ENCODE measurements around the gene SERPINI2. TPM values are rescaled to one million over a fixed set of nuclear protein-coding genes. Genes with fewer than 3 reads are reported as not detected.

Gene SERPINI2
- total and polyA plus RNA-seq, 2 of the 13 experiments (the other 11 are each of a cell fraction or from before 2014, with no cell fraction given) = not detected

DNA sequence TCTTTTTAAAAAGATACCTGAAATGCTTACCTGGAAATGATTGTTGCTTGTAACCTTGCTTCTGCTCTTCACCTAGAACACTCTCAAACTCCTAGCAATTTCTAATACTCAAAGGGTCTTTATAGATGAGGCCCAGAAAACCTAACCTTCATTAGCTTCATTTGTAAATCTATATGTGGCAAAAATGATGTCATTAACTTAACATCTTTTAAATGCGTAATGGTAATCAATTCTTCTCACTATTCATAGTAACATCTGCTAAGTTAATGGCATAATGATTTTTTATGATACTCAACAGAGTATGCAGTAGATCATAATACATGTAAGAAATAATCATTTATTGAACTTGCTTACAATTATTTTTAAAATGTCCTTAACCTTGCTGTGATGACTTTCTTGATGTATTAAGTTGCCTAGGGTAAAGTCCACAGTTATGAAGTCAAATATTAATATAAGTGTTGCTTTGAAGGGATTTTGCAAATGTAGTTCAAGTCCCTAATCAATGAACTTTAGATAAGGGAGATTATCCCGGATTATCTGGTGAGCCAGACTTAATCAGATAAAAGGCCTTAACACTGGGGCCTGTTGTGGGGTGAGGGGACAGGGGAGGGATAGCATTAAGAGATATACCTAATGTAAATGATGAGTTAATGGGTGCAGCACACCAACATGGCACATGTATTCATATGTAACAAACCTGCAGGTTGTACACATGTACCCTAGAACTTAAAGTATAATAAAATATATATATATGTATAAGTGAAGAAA is 10.1 kb upstream of the SERPINI2 start:
- TF ChIP-seq, protein P1, sequence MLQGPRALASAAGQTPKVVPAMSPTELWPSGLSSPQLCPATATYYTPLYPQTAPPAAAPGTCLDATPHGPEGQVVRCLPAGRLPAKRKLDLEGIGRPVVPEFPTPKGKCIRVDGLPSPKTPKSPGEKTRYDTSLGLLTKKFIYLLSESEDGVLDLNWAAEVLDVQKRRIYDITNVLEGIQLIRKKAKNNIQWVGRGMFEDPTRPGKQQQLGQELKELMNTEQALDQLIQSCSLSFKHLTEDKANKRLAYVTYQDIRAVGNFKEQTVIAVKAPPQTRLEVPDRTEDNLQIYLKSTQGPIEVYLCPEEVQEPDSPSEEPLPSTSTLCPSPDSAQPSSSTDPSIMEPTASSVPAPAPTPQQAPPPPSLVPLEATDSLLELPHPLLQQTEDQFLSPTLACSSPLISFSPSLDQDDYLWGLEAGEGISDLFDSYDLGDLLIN (CRISPR knock-in tag; IDR thresholded peaks at IDR 0.05; ENCODE audit: borderline replicate concordance) = no peak
- no peak for TF ChIP-seq MEIS2 (CRISPR knock-in tag; IDR thresholded peaks at IDR 0.05)
- TF ChIP-seq ATF7 (IDR thresholded peaks at IDR 0.05) = peak; percentile 64
- TF ChIP-seq ATF7 (CRISPR knock-in tag; IDR thresholded peaks at IDR 0.05) = no peak
- no TSS peak for BruUV-seq (replicated peaks)
- 22% methylated on average over 2 of the region's 2 CpGs for WGBS (ENCODE audit: low lambda C conversion rate)
- FAIRE-seq = no peak
- no peak overlapping the region for H2AFZ ChIP-seq (ENCODE audit: low read length)
- no peak for DNase-seq (ENCODE audit: low spot score)
- intact Hi-C loops (cut with micrococcal nuclease; ENCODE audit: unreplicated experiment) = no loop called here
- no peak overlapping the region for H3K4me2 ChIP-seq (ENCODE audit: low read depth, low read length)
- H3K79me2 ChIP-seq (ENCODE audit: insufficient read depth, low read length) = no peaks in the 10 kb centered on the region
- H3K9me3 ChIP-seq (ENCODE audit: low read length) = no peaks in the 10 kb centered on the region
- H3K4me1 ChIP-seq (ENCODE audit: insufficient read depth, low read length) = no peaks in the 10 kb centered on the region
- no peak overlapping the region for H3K27ac ChIP-seq (ENCODE audit: extremely low read length, insufficient read depth, low read length)
- ChIA-PET CTCF (ENCODE audit: low intra/inter-chr PET ratio, low total read pairs) (no interaction called here), POLR2A (no interaction called here)
- H3K4me3 ChIP-seq (replicated peaks in 1 of 3; ENCODE audit: insufficient read depth in 1 of 3, low read depth in 2 of 3, low read length in 3 of 3) = no peak overlapping the region
- no peaks in the 10 kb centered on the region for H4K20me1 ChIP-seq (ENCODE audit: insufficient read depth, low read length)
- H3K36me3 ChIP-seq (replicated peaks in 1 of 2; ENCODE audit: control insufficient read depth in 1 of 2, insufficient read depth in 2 of 2, low read length in 2 of 2) = no peaks in the 10 kb centered on the region
- no peak overlapping the region for H3K9ac ChIP-seq (ENCODE audit: insufficient read depth, low read depth, low read length)
- no peak for ATAC-seq
- no peaks in the 10 kb centered on the region for H3K27me3 ChIP-seq (ENCODE audit: control insufficient read depth in 1 of 2, insufficient read depth in 2 of 2, low read length in 2 of 2)
- in situ Hi-C loops (cut with HindIII; ENCODE audit: extremely low pct_ligation_motif_present, low pct_unique_long_range_greater_than_20kb) = no loop called here

DNA sequence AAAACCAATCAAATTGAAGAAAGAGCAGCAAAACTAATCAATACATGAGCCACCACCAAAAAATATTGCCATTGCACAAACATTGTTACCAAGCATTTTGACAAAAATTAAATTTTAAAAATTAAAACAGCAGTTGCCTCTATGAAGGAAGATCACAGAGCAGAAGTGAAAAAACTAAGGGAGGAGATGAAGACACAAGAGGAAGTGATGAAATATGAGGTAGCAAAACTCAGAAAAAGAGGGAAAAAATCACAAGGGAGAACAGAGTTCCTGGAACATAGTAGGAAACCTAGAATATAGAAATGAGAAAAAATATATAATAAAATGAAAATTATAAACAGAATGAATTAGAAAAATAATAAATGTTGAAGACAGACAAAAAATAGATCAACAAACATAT is 7.3 kb upstream of the SERPINI2 start:
- no TSS peak for BruUV-seq (replicated peaks)
- Histone ChIP-seq H3K4me2 (ENCODE audit: low read depth, low read length) (no peak overlapping the region), H3K36me3 (replicated peaks in 1 of 2; ENCODE audit: control insufficient read depth in 1 of 2, insufficient read depth in 2 of 2, low read length in 2 of 2) (no peaks in the 10 kb centered on the region), H3K9me3 (ENCODE audit: low read length) (no peaks in the 10 kb centered on the region), H3K27ac (ENCODE audit: extremely low read length, insufficient read depth, low read length) (no peak overlapping the region), H3K79me2 (ENCODE audit: insufficient read depth, low read length) (no peaks in the 10 kb centered on the region), H3K27me3 (ENCODE audit: control insufficient read depth in 1 of 2, insufficient read depth in 2 of 2, low read length in 2 of 2) (no peaks in the 10 kb centered on the region), H4K20me1 (ENCODE audit: insufficient read depth, low read length) (no peaks in the 10 kb centered on the region), H3K4me3 (replicated peaks in 1 of 3; ENCODE audit: insufficient read depth in 1 of 3, low read depth in 2 of 3, low read length in 3 of 3) (no peak overlapping the region), H3K4me1 (ENCODE audit: insufficient read depth, low read length) (no peaks in the 10 kb centered on the region), H3K9ac (ENCODE audit: insufficient read depth, low read depth, low read length) (no peak overlapping the region), H2AFZ (ENCODE audit: low read length) (no peak overlapping the region)
- CTCF ChIA-PET (ENCODE audit: low intra/inter-chr PET ratio, low total read pairs) = no interaction called here
- ATAC-seq (no peak), DNase-seq (ENCODE audit: low spot score) (no peak), FAIRE-seq (no peak)
- POLR2A ChIA-PET = no interaction called here
- in situ Hi-C loops (cut with HindIII; ENCODE audit: extremely low pct_ligation_motif_present, low pct_unique_long_range_greater_than_20kb) (no loop called here), intact Hi-C loops (cut with micrococcal nuclease; ENCODE audit: unreplicated experiment) (no loop called here)
- TF ChIP-seq ZNF777 (CRISPR knock-in tag; IDR thresholded peaks at IDR 0.05) = no peak
- TF ChIP-seq, protein P2, sequence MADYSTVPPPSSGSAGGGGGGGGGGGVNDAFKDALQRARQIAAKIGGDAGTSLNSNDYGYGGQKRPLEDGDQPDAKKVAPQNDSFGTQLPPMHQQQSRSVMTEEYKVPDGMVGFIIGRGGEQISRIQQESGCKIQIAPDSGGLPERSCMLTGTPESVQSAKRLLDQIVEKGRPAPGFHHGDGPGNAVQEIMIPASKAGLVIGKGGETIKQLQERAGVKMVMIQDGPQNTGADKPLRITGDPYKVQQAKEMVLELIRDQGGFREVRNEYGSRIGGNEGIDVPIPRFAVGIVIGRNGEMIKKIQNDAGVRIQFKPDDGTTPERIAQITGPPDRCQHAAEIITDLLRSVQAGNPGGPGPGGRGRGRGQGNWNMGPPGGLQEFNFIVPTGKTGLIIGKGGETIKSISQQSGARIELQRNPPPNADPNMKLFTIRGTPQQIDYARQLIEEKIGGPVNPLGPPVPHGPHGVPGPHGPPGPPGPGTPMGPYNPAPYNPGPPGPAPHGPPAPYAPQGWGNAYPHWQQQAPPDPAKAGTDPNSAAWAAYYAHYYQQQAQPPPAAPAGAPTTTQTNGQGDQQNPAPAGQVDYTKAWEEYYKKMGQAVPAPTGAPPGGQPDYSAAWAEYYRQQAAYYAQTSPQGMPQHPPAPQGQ (CRISPR knock-in tag; IDR thresholded peaks at IDR 0.05; ENCODE audit: borderline replicate concordance) = no peak
